Mesenchymal stem cell (in vitro differentiated cells and primary cell): ENCODE results near the gene RCOR1.
"Not testable (repeated sequence)": the region's sequence is repeated elsewhere in the genome, so short reads cannot be mapped to it uniquely, and the experiment has no call there.

ENCODE experiments used
- DNase-seq: peaks from one replicate; pipeline ENCODE4 v3.0.0-alpha.2; 2013
- H2AFZ ChIP-seq: one replicate; pipeline ENCODE4 v1.6.1; 2013; ENCODE audit warnings: low read depth, mild to moderate bottlenecking, control low read depth, inconsistent platforms, low read length, moderate library complexity
- H2AK5ac ChIP-seq: 2 replicates; pipeline ENCODE4 v1.6.1; 2013; ENCODE audit warnings: low read length, moderate library complexity, mild to moderate bottlenecking, inconsistent platforms; ENCODE audit not compliant: severe bottlenecking
- H2BK120ac ChIP-seq: one replicate; pipeline ENCODE4 v1.6.1; 2013; ENCODE audit warnings: low read depth, mild to moderate bottlenecking, inconsistent platforms, low read length, moderate library complexity
- H2BK12ac ChIP-seq, 2 experiments: one replicate each; pipeline ENCODE4 v1.6.1; 2013; ENCODE audit warnings: inconsistent platforms in 2 of 2, low read length in 2 of 2, mild to moderate bottlenecking in 2 of 2, moderate library complexity in 2 of 2, control low read depth in 1 of 2
- H2BK15ac ChIP-seq: one replicate; pipeline ENCODE4 v1.6.1; 2013; ENCODE audit warnings: mild to moderate bottlenecking, low read depth, inconsistent platforms; ENCODE audit not compliant: poor library complexity, severe bottlenecking
- H2BK5ac ChIP-seq: 2 replicates; pipeline ENCODE4 v1.6.1; 2013; ENCODE audit warnings: low read depth, mild to moderate bottlenecking, low read length, control low read depth, inconsistent platforms; ENCODE audit not compliant: poor library complexity, severe bottlenecking
- H3K14ac ChIP-seq, 2 experiments: one replicate each; pipeline ENCODE4 v1.6.1; 2013; ENCODE audit warnings: inconsistent platforms in 2 of 2, low read length in 2 of 2, control low read depth in 1 of 2, mild to moderate bottlenecking in 1 of 2, moderate library complexity in 1 of 2
- H3K18ac ChIP-seq, 2 experiments: one replicate each; pipeline ENCODE4 v1.6.1; 2013; ENCODE audit warnings: inconsistent platforms in 2 of 2, low read length in 2 of 2, control low read depth in 1 of 2, low read depth in 1 of 2, mild to moderate bottlenecking in 1 of 2
- H3K23ac ChIP-seq, 2 experiments: one replicate each; pipeline ENCODE4 v1.6.1; 2013; ENCODE audit warnings: inconsistent platforms in 2 of 2, low read length in 2 of 2, mild to moderate bottlenecking in 2 of 2, moderate library complexity in 2 of 2, control low read depth in 1 of 2
- H3K27ac ChIP-seq: 2 replicates; pipeline ENCODE4 v1.5.1; 2013; ENCODE audit warnings: mild to moderate bottlenecking, moderate library complexity, low read length, control low read depth, inconsistent platforms; ENCODE audit not compliant: poor library complexity, severe bottlenecking
- H3K27me3 ChIP-seq, 2 experiments: 2 replicates each; pipeline versions ENCODE4 v1.6.1 to v1.7.0; 2013; ENCODE audit warnings: low read length in 2 of 2, mild to moderate bottlenecking in 2 of 2, moderate library complexity in 2 of 2, control low read depth in 1 of 2, inconsistent platforms in 1 of 2; ENCODE audit not compliant: control insufficient read depth in 1 of 2, insufficient read depth in 1 of 2
- H3K36me3 ChIP-seq, 2 experiments: 2 replicates each; pipeline versions ENCODE4 v1.6.1 to v1.7.0; 2013; ENCODE audit warnings: low read length in 2 of 2, control low read depth in 1 of 2, inconsistent platforms in 1 of 2, low read depth in 1 of 2, mild to moderate bottlenecking in 1 of 2; ENCODE audit not compliant: insufficient read depth in 2 of 2, control insufficient read depth in 1 of 2
- H3K4ac ChIP-seq, 2 experiments: one replicate each; pipeline ENCODE4 v1.6.1; 2013; ENCODE audit warnings: inconsistent platforms in 2 of 2, low read length in 2 of 2, mild to moderate bottlenecking in 2 of 2, moderate library complexity in 2 of 2, control low read depth in 1 of 2, low read depth in 1 of 2
- H3K4me1 ChIP-seq: 2 replicates; pipeline ENCODE4 v1.6.1; 2013; ENCODE audit warnings: low read depth, low read length, control low read depth; ENCODE audit not compliant: control insufficient read depth, insufficient read depth
- H3K4me2 ChIP-seq: 2 replicates; pipeline ENCODE4 v1.6.1; 2013; ENCODE audit warnings: low read length, mild to moderate bottlenecking, inconsistent platforms; ENCODE audit not compliant: poor library complexity, severe bottlenecking
- H3K4me3 ChIP-seq, 2 experiments: 2 replicates each; pipeline versions ENCODE4 v1.5.1 to v1.7.0; 2013; ENCODE audit warnings: low read length in 2 of 2, mild to moderate bottlenecking in 2 of 2, control low read depth in 1 of 2, low read depth in 1 of 2; ENCODE audit not compliant: insufficient read depth in 1 of 2
- H3K79me1 ChIP-seq: replicated peaks from 2 replicates; pipeline ENCODE4 v1.6.1; 2013; ENCODE audit warnings: mild to moderate bottlenecking, control low read depth, low read length, inconsistent platforms; ENCODE audit not compliant: poor library complexity, severe bottlenecking
- H3K9ac ChIP-seq: 2 replicates; pipeline ENCODE4 v1.7.0; 2013; ENCODE audit warnings: mild to moderate bottlenecking, low read length, moderate library complexity
- H3K9me3 ChIP-seq: 2 replicates; pipeline ENCODE4 v1.7.0; 2013; ENCODE audit warnings: mild to moderate bottlenecking, low read length; ENCODE audit not compliant: control insufficient read depth
- H4K8ac ChIP-seq: one replicate; pipeline ENCODE4 v1.6.1; 2013; ENCODE audit warnings: inconsistent platforms, mild to moderate bottlenecking, low read length, moderate library complexity
- H4K91ac ChIP-seq: one replicate; pipeline ENCODE4 v1.6.1; 2013; ENCODE audit warnings: mild to moderate bottlenecking, low read length, inconsistent platforms
- WGBS: methylation state at CpG from one replicate; pipeline ENCODE4 v1.1.7; 2013; ENCODE audit warnings: mixed read lengths; 5-methylcytosine and 5-hydroxymethylcytosine counted together

RCOR1 gene

DNA sequence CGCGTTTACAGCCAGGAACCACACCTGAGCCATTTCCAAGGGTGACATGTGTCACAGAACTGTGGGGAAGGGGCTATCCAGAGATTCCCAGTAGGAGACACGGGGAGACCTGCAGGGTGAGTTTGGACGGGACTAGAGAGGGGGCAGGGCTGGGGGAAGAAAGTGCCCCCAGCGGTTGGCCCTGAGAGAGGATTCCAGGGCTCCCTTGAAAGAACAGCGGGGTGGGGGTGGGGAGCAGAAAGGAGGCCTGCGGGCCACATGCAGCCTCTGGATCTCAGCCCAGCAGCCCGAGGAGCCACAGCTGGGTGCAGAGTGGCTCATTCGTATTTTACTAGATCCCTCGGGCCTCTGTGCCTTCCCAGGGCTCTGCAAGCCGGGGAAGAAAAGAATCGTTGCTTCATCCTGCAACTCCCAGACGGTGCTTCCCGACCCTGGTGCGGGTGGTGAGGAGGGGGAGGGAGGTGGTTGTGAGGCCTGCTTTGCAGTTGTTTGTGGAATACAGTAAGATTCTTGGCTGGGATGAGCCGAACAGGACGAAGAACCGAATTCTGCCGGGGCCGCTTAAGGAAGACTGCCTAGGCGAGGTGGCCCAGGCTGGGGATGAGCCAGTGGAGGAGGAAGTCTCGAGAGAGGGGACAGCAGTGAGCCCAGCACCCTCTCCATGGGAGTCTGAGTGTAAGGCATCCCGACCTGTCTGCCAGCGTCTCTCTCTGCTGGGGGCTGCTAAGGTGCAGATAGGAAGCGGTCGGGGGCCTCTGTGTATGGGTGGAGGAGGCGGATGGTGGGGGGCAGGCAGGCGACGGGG lies 46.8 kb upstream of the RCOR1 start:
- 48% methylated on average over 28 of the region's 29 CpGs for WGBS

DNA sequence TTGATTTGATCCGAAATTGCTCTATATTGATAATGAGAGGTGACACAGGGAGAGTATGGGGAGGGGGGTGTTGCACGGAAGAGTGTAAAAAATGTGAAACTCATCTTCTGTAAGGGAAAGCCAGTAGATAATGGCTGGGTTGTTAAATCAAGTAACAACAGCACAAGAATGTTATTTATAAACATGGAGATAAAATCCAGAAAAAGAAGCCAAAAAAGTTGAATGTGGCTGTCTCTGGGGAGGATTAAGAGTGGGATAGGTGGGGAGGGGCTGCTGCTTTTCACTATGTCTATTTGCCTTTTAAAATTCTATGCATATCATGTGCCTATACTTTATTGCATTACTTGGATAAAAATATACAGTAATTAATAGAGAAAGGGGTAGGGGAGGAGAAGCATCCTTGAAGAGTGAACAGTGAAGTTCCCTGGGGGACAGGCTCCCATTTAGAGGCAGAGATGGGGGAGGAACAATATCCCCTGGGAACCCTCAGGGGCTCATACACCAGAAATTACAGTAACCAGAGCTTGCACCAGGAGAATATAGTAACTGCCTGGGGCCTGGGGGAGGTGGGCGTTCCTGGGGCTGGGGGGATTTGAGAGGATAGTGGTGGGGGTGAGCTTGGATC lies 43.7 kb upstream of the RCOR1 start:
- Histone ChIP-seq H3K27ac (no peak overlapping the region), H4K91ac (no peak overlapping the region), H2BK12ac (no peak overlapping the region), H3K4ac (no peak overlapping the region), H2BK5ac (no peak overlapping the region), H2AFZ (no peak overlapping the region), H3K9ac (no peak overlapping the region), H3K4me2 (no peak overlapping the region), H4K8ac (no peak overlapping the region), H3K4me1 (peaks cover 29% of the 10 kb centered on the region), H3K23ac (no peak overlapping the region), H3K4me3 (no peak overlapping the region), H3K18ac (no peak overlapping the region), H3K9me3 (no peaks in the 10 kb centered on the region), H2BK15ac (no peak overlapping the region), H3K79me1 (no peaks in the 10 kb centered on the region), H3K27me3 (peaks cover 22 to 28% of the 10 kb centered on the region in 2 experiments), H3K36me3 (no peaks in the 10 kb centered on the region), H2AK5ac (no peak overlapping the region), H3K14ac (no peak overlapping the region), H2BK120ac (no peak overlapping the region)
- no peak for DNase-seq
- 67% methylated on average over 2 of the region's 3 CpGs for WGBS

More for the DNA sequence above, 46.8 kb upstream of the RCOR1 start:
- H3K27ac ChIP-seq: no peak overlapping the region
- peak overlapping the region; percentile 28 for H4K91ac ChIP-seq
- peaks cover 31 to 49% of the 10 kb centered on the region in 2 experiments for H3K27me3 ChIP-seq
- no peak overlapping the region for H2BK120ac ChIP-seq
- H4K8ac ChIP-seq: peak overlapping the region; percentile 70
- H2AFZ ChIP-seq: no peak overlapping the region
- no peak overlapping the region for H2AK5ac ChIP-seq
- H2BK12ac ChIP-seq: peak overlapping the region in 1 of 2 experiments; percentile 77
- no peak overlapping the region for H2BK5ac ChIP-seq
- H2BK15ac ChIP-seq: peak overlapping the region; percentile 40
- peak; percentile 33 for DNase-seq
- no peak overlapping the region for H3K4me2 ChIP-seq
- no peaks in the 10 kb centered on the region for H3K9me3 ChIP-seq
- H3K4ac ChIP-seq: peak overlapping the region in 1 of 2 experiments; percentile 76
- H3K4me1 ChIP-seq: peaks cover 19% of the 10 kb centered on the region
- H3K9ac ChIP-seq: no peak overlapping the region
- no peak overlapping the region for H3K23ac ChIP-seq
- no peaks in the 10 kb centered on the region for H3K79me1 ChIP-seq
- peak overlapping the region in 1 of 2 experiments; percentile 68 for H3K18ac ChIP-seq
- no peaks in the 10 kb centered on the region for H3K36me3 ChIP-seq
- no peak overlapping the region for H3K4me3 ChIP-seq
- peak overlapping the region in 1 of 2 experiments; percentile 71 for H3K14ac ChIP-seq

DNA sequence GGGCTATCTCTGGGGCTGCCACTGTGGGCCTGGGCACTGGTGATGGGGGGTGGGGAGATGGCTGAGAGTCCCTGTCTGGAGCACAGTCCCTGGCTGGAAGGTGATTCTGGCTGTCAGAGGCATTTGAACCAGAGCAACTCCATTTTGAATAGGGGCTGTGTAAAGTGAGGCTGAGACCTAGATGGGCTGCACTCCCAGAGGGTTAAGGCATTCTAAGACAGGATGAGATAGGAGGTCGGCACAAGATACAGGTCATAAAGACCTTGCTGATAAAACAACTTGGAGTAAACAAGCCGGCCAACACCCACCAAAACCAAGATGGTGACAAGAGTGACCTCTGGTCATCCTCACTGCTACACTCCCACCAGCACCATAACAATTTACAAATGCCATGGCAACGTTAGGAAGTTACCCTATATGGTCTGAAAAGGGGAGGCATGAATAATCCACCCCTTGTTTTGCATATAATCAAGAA lies 41.5 kb upstream of the RCOR1 start:
- not testable (repeated sequence) for H4K8ac ChIP-seq, H2AFZ ChIP-seq, H3K9ac ChIP-seq, H2BK15ac ChIP-seq, H4K91ac ChIP-seq, H3K4ac ChIP-seq, H3K27me3 ChIP-seq, H2BK12ac ChIP-seq, H3K36me3 ChIP-seq, H2BK5ac ChIP-seq, H3K14ac ChIP-seq, H3K79me1 ChIP-seq, DNase-seq, H3K4me3 ChIP-seq, H3K18ac ChIP-seq, H2BK120ac ChIP-seq, H3K23ac ChIP-seq, H3K9me3 ChIP-seq, H3K4me2 ChIP-seq, H2AK5ac ChIP-seq, H3K27ac ChIP-seq
- WGBS: 61% methylated on average over 2 of the region's 3 CpGs
- H3K4me1 ChIP-seq: peaks cover 16% of the 10 kb centered on the region
